Measurements from ENCODE around the gene PLPP2.

The PLPP2 gene

DNA sequence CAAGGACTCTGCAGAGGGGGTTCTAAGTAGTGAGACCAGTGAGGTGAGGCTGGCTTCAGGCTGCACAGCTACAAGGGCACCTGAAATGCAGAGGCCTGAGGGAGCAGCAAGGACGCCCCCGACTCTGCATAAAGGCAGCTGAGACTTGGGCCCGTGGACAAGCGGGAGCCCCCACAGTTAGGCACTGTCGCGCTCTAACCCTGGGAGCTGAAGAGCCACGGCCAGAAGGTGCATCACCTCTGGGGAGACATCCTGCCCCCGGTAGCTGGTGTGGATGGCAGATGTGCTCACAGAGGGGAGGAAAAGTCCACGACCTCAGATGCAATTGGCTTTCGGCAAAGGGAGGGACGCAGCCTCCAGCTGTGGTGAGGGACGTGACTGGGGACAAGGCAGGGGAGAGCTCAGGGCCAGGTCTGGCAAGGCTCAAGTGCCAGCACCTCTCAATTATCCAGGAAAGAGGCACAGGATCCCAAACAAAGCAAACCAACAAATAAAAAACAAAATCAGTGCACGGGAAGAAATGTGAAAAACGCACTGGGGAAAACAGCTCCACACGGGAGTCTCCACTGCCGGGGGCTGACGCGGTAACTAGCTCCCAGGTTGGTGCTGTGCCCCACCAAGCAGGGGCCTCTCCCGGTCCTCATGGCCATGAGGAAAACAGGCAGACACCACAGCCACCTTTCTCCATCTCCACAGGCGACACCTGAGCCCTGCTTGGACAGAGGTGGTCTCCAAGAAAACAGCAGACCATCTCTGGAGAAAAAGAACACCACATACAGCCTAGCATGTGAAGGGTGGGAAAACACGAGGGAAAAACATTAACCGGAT is 23.0 kb upstream of the PLPP2 start:
- DNase-seq = no peak

DNA sequence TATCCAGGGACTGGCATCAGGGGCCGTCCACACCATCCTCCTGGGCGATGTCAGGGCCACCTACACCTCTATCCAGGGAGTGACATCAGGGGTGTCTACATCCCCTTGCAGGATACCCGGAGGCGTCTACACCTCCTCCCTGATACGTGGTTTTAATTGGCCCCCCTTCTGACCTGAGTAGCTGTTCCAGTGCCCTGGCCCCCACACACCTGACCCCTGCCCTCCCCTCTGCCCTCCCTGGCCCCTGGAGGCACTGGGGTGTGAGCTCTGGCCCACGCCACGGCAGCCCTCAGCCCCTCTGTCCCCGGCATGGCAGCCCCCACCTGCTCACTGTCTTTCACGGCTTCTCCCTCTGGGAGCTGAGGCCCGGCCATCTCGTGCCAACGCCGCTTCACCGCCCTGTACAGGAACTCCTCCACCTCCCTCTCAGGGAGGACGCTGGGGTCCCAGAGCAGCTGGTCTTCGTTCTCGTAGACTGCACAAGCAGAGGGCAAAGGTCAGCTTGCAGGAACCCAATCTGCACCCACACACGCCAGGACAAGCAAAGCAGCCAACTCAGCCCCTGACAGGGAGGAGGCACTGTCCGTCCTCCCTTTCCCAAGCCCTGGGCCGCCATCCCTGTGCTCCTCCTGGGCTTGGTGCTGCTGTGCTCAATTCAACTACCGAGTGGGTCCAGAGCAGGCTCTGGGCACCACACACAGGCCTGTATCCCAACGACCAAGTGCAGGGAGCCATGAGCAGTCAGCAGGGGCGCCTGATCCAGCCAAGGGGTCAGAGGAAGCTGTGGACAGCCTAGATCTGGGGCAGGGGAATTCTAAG is 22.2 kb upstream of the PLPP2 start:
- no peak for DNase-seq

- DNase-seq = no peak
Observed at GRCh38 chr19:311813-312261, 20.6 kb upstream of the PLPP2 start.

DNA sequence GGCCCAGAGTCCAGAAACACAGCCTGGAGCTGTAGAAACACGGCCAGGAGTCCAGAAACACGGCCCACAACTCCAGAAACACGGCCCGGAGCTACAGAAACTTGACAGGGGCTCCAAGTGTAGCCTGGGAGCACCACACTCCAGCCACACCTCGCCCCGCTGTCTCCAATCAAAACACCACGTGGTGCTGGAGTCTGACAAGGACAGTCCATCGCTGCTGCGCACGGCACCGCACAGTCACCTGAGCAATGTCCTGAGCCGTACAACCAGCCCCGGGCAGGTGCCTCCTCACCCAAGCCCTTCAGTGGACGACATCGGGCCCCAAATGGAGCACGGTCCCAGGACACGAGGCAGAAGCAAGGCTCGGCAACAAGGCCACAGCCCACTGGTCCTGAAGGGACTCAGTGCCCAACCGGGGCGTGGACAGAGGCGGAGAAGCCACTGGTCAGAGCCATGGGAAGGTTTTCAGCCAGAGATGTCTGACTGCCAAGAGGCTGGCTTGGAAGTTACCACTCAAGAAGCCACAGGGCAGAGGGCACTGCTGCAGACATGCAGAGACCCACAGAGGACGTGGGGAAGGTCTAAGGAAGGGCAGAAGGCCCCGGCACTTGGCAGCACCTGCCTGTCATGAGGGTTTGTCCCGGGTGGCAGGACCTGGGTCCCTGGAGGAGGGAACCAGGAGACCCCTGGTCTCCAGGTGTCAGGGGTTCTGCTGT is 19.7 kb upstream of the PLPP2 start:
- no peak for DNase-seq

DNA sequence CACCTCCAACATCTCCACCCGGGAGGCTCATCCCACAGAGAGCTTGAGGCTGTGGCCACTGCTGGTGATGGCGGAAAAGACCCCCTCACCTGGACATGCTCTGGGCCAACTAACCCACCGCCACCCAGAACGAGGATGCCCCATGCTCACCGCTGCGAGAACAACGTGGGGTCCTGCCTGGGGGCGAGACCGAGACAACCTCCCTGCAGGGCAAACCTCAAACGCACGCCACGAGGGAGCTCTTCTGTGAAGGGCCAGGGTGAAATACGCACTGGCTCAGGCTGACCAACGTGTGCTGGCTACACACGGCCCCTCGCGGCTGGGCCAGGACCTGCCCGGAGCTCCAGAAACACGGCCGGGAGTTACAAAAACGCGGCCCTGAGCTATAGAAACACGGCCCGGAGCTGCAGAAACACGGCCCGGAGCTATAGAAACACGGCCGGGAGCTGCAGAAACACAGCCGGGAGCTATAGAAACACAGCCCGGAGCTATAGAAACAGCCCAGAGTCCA is 19.0 kb upstream of the PLPP2 start:
- DNase-seq = no peak

GRCh38 chr19:309206-309565 is 18.0 kb upstream of the PLPP2 start:
- DNase-seq = no peak

- DNase-seq = no peak
Observed at GRCh38 chr19:308471-309205, 17.4 kb upstream of the PLPP2 start.

GRCh38 chr19:307793-308420 is 16.7 kb upstream of the PLPP2 start:
- DNase-seq = no peak

GRCh38 chr19:307111-307531 is 15.9 kb upstream of the PLPP2 start:
- no peak for DNase-seq

GRCh38 chr19:306151-306900 is 15.1 kb upstream of the PLPP2 start:
- DNase-seq = no peak

DNA sequence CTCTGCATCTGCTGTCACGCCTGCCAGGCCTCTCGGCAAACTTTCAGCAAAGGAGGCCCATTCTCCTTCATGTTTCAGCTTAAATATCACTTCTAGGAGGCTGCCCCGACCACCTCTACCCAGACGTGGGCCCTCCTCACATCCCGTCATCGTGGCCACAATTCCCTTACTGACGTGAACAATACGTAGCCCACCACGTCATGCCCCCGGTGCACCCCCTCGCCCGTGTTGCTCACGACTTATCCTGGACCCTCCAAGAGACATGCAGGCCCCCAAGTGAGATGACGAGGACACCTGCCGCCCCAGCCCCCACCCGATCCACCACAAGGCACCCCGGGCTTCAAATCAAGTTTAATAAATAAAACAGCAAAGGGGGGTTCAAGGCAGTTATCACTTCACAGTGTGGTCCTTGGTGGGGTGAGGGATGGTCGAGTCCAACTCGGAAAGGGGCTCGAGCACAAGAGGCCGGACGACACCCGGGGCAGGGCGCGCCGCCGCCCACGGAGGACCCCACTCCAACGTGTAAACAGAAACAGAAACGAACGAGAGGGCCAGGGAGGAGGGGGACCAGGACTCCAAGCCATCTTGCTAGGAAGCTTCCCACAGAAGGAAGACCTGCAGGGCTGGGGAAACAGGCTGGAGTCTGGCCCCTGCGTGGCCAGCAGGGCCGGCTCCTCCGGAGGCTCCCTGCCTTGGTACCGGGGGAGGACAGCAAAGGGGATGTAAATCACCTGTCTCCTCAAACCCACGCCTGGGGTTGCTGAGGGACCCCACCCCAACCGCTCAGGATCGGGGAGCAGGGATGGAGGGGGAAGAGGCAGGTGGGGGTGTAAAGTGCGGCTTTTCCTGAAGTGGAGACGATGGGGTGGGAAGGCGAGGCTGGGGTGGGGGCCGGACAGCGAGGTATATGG is 14.3 kb upstream of the PLPP2 start:
- DNase-seq = no peak

- DNase-seq = no peak
Observed at GRCh38 chr19:296476-297225, 5.4 kb upstream of the PLPP2 start.

DNA sequence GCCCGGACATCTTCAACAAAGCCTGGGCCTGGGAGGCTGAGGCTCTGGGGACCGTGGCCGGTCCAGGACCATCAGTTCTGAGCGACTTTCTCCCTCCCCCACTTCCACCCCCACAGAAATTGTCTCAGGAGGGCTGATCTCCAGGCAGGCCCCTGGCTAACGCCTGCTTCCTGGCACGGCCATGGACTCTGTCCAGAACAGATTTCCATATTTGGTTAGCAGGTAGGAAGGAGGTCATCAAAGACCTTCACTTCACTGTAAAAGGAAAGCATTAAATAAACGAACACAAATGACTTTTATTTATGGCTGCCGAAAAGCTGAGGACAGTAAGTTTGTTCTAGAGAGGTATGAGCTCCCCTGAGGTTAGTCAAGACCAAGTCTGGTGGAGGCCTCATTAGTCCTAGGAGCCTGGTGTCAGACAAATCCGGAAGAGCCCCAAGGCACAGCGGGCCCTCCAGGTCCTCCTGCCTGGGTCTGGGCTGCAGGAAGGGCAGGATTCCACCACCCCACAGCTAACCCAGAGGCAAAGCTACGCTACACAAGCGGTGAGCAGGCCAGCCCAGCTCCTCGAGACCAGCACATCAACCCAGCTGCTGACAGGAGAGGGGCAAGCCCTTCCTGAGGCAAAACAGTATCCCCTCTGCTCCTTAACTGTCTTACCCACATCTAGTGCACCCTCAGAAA is 4.6 kb upstream of the PLPP2 start:
- DNase-seq = no peak

- DNase-seq = peak; percentile 81
Observed at GRCh38 chr19:294946-295686, 3.9 kb upstream of the PLPP2 start.

DNA sequence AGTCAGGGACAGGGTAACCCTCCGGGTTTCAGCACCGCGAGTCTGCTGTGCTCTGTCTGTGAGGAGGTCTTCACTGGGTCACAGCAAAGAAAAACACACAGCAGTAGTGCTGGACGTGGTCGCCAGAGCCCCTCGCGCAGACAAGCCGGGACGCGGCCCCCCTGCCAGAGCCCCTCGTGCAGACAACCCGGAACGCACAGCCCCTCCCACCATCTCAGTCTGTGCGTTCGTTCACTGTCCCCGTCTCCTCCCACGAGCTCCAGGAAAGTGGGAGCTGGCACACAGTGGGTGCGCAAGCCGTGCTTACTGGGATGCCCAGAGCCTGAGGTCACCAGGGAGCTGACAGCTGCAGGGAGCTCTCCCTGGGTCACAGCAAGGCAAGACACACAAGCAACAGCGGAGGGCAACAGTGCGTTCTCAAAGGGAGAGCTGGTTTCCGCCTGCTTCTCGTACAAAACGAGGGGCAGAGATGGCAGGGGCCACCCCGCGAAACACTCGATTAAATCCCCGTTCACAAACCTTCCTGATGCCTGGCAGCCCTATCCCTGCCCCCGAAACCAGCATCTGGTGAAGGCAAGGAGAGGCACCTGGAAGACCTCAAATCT is 3.2 kb upstream of the PLPP2 start:
- no peak for DNase-seq

DNA sequence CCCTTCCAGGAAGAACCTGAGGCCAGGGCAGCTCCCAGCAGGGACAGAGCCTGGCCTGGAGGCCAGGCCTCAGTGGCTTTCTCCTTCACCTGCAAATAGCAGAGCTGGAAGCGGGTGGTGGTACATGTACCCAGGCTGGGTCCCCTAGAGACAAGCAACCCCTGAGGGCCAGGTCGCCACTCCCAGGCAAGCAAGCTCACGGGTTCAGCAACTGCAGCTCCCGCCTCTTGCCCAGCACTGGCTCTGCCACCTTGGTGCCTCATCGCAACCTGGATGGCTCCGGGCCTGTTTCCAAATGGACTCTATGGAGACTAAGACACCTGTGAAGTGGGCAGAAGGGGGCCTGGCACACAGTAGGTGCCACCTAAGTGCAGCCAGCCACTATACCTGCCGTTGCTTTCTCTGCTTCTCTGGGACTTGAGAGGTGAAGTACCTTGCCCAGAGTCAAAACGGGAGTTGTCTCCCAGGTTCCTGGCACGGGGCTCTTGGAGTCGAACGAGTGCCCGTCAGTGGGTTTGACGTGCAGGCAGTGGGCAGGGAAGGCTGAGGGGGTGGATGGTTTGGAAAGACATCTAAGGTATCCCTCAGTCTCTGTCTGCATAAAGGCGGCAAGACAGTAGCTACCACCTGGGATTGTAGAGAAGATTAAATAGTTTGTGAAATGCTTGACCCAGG is 2.4 kb upstream of the PLPP2 start:
- no peak for DNase-seq

- no peak for DNase-seq
Observed at GRCh38 chr19:292951-293350, 1.7 kb upstream of the PLPP2 start.

Measured in activated CD8-positive, alpha-beta memory T cell treated with anti-CD3 and anti-CD28 coated beads, Interleukin-2, amount 50 U/mL, for 48 hours (primary cell).